RPMI8226 (cell line): ENCODE measurements around the gene SAMD1.

Source experiments
- DNase-seq: peaks from one replicate; pipeline ENCODE4 v3.0.0-alpha.2; 2015

Gene SAMD1

DNA sequence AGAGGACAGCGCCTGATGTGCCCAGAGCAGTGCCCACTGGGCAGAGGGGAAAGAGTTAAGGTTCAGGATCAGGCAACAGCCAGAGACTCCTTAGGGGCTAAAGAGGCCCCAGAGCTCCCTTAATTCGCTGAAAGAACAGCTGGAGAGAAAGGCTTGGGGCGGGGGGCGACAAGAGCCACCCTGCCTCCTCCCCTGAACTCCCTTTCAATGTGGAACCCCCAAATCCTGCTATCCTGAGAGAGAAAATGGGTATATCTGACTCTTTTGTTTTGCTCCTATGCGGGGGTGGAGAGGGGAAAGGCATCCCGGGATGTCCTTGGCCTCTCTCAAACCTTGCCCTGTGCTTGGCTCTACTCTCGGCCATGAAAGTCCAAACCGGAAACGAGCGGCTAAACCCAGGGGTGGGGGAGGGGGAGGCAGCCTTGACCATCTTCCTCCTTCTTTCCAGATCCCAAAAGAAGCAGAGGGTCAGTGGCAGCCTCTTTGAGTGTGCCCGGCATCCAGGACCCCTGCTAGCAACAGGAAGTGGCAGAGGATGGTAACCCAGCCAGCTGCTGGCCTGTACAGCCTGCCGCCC lies 22.3 kb upstream of the SAMD1 start:
- DNase-seq: no peak

- DNase-seq: no peak
Measured at GRCh38 chr19:14112051-14112808, 21.7 kb upstream of the SAMD1 start.

DNA sequence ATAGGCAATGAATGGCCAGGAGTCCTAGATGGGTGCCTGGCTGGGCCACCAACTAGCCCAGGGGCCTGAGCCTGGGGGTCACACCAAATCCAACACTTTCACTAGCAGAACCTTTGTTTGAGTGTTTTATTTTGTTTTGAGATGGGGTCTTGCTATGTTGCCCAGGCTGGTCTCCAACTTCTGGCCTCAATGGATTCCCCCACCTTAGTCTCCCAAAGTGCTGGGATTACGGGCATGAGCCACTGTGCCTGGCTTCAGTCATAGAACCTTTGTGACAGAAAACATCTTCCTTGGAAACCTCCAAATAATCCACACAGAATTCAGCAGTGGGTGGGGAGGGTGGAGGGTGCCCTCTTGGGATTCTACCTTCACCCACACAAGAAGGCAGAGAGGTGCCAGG lies 20.9 kb upstream of the SAMD1 start:
- no peak for DNase-seq

DNA sequence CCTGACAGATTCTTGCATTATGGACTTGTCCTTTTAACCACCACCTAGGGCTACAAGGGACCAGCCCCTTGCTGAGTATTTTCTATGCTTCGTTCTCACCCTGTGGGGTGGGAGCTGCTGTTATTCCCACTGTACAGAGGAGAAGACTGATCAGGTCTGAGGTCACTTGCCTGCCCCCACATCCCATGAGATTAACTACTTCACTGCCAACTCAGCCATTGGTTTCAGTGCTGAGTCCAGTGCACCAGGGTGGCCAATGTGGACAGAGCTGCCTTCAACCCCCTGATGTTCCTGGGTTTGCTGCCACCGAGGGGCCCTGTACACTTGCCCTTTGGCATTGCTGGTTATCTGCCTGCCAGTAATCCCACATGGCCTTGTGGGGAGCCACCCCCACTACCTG lies 20.1 kb upstream of the SAMD1 start:
- DNase-seq: no peak

GRCh38 chr19:14107581-14108461 lies 17.3 kb upstream of the SAMD1 start:
- DNase-seq: no peak

DNA sequence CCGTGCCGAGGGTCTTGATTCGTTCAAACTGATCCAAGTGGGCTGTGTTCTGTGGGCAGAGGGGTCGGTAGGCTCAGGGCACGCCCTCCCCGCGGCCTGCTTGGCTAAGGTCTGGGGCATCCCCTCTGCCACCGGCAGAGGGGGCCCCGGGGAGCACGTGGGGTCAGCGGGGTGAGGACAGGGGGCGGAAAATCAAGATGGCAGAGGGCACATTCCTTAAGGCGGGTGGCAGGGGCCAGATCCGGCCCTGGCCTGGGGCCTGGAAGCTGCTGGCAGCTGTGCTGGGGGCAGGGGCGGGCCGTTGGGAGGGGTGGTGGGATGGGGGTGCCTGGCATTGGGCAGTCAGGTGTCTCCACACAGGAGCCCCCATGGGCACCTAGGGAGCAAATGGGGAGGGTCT lies 16.3 kb upstream of the SAMD1 start:
- DNase-seq: no peak

- no peak for DNase-seq
Measured at GRCh38 chr19:14105680-14106079, 15.1 kb upstream of the SAMD1 start.

DNA sequence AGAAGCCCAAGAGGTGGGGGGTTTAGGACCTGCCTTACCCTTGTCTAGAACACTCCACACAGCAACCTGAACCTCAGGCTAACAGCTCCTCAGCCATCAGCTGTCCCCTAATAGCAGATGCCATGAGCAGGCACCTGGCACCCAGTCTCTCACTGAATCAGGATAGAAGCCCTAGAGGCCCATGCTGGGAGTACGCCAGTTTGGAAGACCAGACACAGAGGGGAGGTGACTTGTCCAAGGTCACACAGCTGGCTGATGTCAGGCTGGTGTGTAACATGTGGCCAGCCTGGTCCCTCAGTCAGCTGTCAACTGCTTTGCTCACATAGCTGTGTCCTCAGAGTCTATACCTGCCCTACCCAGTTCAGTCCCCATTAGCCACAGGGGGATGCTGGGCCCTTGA lies 12.8 kb upstream of the SAMD1 start:
- DNase-seq: peak; percentile 89

GRCh38 chr19:14102756-14103155 lies 12.2 kb upstream of the SAMD1 start:
- peak; percentile 78 for DNase-seq

DNA sequence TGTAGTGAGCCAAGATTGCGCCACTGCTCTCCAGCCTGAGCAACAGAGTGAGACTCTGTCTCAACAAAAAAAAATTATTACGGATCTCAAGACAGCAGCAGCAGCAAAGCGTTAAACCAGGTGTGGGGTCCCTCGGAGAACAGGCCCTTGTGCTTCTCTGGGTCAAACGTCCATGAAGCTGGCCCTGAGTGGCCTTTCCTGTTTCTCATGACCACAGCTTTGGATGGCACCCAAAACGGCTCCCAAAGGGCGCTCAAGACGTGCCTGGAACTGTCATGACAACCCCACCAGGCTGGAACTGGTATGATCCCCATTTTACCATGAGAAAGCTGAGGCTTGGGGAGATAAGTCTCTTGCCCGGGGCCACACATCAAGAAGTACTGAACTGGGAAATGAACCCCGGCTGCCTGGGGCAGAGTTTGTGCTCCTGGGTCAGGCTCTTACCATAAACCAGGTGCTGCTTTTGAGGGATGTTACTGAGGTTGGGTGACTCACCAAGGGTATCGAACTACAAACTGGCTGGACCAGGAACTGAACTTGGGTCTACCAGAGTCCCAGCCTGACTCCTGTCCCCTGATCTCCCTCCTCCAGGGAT lies 11.6 kb upstream of the SAMD1 start:
- DNase-seq: peak; percentile 72

- DNase-seq: no peak
Measured at GRCh38 chr19:14101003-14101545, 10.5 kb upstream of the SAMD1 start.

DNA sequence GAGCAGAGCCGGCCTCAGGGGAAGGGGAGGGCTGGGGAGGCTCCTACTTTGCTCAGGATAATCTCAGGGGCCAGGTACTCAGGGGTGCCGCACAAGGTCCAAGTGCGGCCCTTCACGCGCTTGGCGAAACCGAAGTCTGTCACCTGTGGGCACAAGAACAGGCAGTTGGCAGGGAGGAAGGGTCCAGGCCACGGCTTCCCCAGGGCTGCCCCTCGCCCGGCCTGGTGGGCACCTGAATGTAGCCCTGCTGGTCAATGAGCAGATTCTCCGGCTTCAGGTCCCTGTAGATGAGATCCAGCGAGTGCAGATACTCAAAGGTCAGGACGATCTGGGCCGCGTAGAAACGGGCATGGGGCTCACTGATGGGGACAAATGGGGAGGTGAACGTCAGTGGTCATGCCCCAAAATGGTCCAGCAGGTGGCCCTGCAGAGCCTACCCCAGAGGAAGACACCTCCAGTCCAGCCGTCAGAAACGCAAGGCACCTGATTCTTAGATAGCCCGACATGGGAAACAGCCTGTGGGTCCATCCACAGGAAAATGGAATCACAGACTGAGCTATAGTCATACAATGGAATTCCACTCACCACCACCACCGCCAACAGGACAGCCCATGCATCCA lies 7.1 kb upstream of the SAMD1 start:
- no peak for DNase-seq

DNA sequence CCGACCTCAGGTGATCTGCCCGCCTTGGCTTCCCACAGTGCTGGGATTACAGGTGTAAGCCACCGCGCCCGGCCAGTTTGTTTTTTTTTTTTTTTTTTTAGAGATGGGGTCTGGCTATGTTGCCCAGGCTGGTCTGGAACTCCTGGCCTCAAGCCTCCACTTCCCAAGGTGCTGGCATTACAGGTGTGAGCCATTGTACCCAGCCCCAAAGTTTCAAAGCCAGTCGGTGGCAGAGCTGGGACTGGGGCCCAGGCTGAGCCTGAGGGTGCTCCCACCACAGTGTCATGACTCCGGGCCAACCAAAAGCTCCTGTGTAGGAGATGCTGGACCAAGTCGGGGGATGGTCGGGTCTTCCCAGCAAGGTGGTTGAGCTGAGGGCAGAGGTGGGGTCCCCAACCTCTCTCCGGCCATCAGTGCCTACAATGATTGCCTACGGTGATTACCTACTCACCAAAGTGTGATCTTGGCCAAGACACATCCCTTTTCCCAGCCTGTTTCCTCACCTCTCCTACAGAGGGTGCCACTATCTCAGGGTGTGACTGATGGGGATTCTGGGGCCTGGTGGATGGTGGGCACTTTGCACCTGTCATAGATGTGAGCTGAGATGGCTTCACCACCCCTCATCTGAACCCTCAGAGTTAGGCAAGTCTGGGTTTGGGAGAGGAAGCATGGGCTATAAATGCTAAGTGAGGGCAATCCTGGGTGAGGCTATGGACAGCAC lies 5.9 kb upstream of the SAMD1 start:
- no peak for DNase-seq

- DNase-seq: no peak
Measured at GRCh38 chr19:14094854-14095253, 4.3 kb upstream of the SAMD1 start.

GRCh38 chr19:14093117-14093823 lies 2.7 kb upstream of the SAMD1 start:
- no peak for DNase-seq

- DNase-seq: no peak
Measured at GRCh38 chr19:14091813-14092462, 1.4 kb upstream of the SAMD1 start.

- DNase-seq: peak; percentile 64
Measured at GRCh38 chr19:14091081-14091812, 696 bp upstream of the SAMD1 start.

DNA sequence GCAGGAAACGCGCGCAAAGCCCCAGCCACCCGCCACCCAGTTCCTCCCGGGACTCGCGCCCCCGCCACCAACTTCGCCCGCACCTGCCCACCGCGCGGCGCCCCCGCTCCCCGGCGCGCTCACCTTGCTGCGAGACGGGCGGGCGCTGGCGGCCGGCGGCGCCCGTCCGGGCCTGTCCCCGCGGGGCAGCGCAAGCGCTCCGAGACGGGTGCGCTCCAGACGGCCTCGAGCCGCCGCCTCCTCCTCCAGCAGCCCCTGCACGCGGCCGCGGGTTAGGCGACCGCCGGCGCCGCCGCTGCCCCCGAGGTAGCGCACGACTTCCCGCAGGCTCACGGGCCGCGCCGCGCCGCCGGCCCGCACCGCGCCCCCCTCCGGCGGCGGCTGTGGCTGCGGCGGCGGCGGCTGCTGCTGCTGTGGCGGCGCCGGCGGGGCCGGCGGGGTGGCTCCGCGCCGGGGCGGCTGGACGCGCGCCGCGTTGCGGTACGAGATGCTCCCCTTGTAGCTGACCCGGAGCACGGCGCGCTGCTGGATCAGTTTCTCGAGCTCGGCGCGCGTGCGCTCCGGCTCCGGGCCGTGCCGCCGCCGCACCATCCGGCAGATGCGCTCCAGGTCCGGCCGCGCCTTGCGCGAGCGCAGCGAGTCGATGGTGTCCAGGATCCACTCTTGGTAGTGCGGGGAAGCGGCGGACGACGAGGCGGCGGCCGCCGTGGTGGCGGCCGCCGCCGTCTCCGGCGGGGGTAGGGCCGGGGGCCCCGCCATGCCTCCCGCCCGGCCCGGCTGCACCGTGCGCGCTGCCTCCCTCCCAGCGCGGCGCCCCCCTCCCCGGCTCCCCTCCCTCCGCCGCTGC lies 666 bp downstream of the SAMD1 start:
- DNase-seq: peak; percentile 80

DNA sequence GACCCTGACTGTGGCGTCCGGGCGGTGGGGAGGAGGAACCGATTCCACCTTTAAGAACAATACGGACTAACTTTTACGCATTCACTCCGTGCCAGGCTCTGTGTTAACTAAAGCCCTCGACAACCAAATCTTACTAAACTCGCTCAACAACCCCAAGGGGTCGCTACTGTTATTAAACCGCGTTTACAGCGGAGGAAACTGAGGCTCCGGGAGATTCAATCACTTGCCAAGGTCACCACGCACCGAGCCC lies 1.2 kb downstream of the SAMD1 start:
- peak; percentile 26 for DNase-seq
